ENCODE data around the gene DOCK6. TPM values are rescaled to one million over a fixed set of nuclear protein-coding genes. Genes with fewer than 3 reads are reported as not detected.
"Not testable (repeated sequence)": the region's sequence is repeated elsewhere in the genome, so short reads cannot be mapped to it uniquely, and the experiment has no call there.

DOCK6 gene
- total RNA-seq, 1 experiment from 2014 or later: 61.7 TPM

DNA sequence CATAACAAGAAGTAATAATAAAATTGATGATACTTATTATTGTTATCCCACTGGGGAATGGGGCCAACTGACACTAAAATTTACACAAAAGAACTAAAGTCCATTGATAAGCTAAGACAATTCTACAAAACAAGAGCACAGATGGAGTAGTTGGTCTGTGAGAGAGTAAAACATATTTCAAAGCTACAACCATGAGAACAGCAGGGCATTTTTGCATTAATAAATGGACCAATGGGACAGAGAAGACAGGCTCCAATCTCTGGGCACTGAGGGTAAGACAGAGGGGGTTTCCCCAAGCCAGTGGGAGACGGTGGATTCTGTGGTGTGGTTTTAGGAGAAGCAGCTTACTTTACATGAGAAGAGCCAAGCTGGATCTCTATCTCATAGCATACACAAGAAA lies 79.3 kb downstream of the DOCK6 start:
- peaks cover 80% of the 10 kb centered on the region for H3K36me3 Mint-ChIP-seq (ENCODE audit: insufficient read depth, unreplicated experiment)

DNA sequence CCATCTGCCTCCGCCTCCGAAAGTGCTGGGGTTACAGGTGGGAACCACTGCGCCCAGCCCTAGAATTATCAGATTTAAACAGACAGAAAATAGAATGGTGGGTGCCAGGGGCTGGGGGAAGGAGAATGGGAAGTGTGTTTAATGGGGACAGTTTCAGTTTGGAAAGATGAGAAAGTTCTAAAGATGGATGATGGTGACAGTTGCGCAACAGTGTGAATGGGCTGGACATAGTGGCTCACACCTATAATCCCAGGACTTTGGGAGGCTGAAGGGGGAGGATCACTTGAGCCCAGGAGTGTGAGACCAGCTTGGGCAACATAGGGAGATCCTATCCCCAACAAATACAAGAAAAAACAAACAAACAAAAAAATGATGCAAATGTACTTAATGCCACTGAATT lies 80.8 kb downstream of the DOCK6 start:
- intact Hi-C loops (cut with micrococcal nuclease): no loop called here
- Mint-ChIP-seq H3K4me3 (ENCODE audit: unreplicated experiment) (no peak overlapping the region), H3K36me3 (ENCODE audit: insufficient read depth, unreplicated experiment) (peaks cover 76% of the 10 kb centered on the region), H3K27me3 (ENCODE audit: insufficient read depth, unreplicated experiment) (no peaks in the 10 kb centered on the region), H3K27ac (ENCODE audit: low read depth, unreplicated experiment) (no peak overlapping the region), H3K9me3 (ENCODE audit: unreplicated experiment) (no peaks in the 10 kb centered on the region), H3K4me1 (ENCODE audit: insufficient read depth, unreplicated experiment) (peaks cover 4% of the 10 kb centered on the region)
- no TSS peak for BruUV-seq (replicated peaks)
- ChIA-PET CTCF (no interaction called here), POLR2A (interaction anchor here (0.6 kb wide), 1 partner anchor 12 kb away, joined by 4 read pairs; no protein-coding TSS in a partner anchor)
- DNase-seq (ENCODE audit: unreplicated experiment): no peak
- TF ChIP-seq CTCF (IDR thresholded peaks at IDR 0.05; ENCODE audit: unreplicated experiment): no peak

More for the DNA sequence above, 79.3 kb downstream of the DOCK6 start:
- ChIA-PET POLR2A (interaction anchor here (0.6 to 1.2 kb wide), 2 partner anchors 30 to 83 kb away, joined by 3 read pairs; no protein-coding TSS in a partner anchor), CTCF (interaction anchor here (0.6 to 1.2 kb wide), 3 partner anchors 246 to 1578 kb away, joined by 3 to 4 read pairs (median 3); no protein-coding TSS in a partner anchor)
- Mint-ChIP-seq H3K4me1 (ENCODE audit: insufficient read depth, unreplicated experiment) (peaks cover 4% of the 10 kb centered on the region), H3K4me3 (ENCODE audit: unreplicated experiment) (no peak overlapping the region), H3K9me3 (ENCODE audit: unreplicated experiment) (no peaks in the 10 kb centered on the region), H3K27ac (ENCODE audit: low read depth, unreplicated experiment) (no peak overlapping the region), H3K27me3 (ENCODE audit: insufficient read depth, unreplicated experiment) (no peaks in the 10 kb centered on the region)
- no peak for TF ChIP-seq CTCF (IDR thresholded peaks at IDR 0.05; ENCODE audit: unreplicated experiment)
- no TSS peak for BruUV-seq (replicated peaks)
- intact Hi-C loops (cut with micrococcal nuclease): no loop called here
- DNase-seq (ENCODE audit: unreplicated experiment): no peak

GRCh38 chr19:11180975-11181374 lies 81.3 kb downstream of the DOCK6 start:
- H3K9me3 Mint-ChIP-seq (ENCODE audit: unreplicated experiment); intact Hi-C loops (cut with micrococcal nuclease); BruUV-seq (replicated peaks); CTCF ChIA-PET; H3K4me3 Mint-ChIP-seq (ENCODE audit: unreplicated experiment); POLR2A ChIA-PET; H3K4me1 Mint-ChIP-seq (ENCODE audit: insufficient read depth, unreplicated experiment); H3K27me3 Mint-ChIP-seq (ENCODE audit: insufficient read depth, unreplicated experiment); H3K27ac Mint-ChIP-seq (ENCODE audit: low read depth, unreplicated experiment); DNase-seq (ENCODE audit: unreplicated experiment): not testable (repeated sequence)
- H3K36me3 Mint-ChIP-seq (ENCODE audit: insufficient read depth, unreplicated experiment): peaks cover 76% of the 10 kb centered on the region

DNA sequence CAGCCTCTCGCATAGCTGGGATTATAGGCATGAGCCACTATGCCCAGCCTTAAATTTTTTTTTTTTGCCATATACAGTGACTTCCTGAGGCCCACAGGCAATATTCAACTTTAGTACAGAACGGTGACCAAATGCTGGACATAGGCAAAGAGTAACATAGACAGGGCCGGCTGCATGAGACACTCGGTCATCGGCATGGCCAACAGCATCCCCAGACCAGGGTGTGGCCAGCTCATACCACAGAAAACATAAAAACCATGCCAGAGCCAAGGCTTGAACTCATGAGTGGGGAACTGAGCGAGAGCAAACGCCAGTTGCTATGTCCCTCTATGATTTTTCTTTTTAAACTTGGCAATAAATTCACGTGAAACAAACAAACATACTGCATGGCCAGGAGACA lies 82.0 kb downstream of the DOCK6 start:
- Mint-ChIP-seq H3K4me3 (ENCODE audit: unreplicated experiment) (no peak overlapping the region), H3K27me3 (ENCODE audit: insufficient read depth, unreplicated experiment) (no peaks in the 10 kb centered on the region), H3K27ac (ENCODE audit: low read depth, unreplicated experiment) (no peak overlapping the region), H3K9me3 (ENCODE audit: unreplicated experiment) (no peaks in the 10 kb centered on the region), H3K4me1 (ENCODE audit: insufficient read depth, unreplicated experiment) (peaks cover 4% of the 10 kb centered on the region), H3K36me3 (ENCODE audit: insufficient read depth, unreplicated experiment) (peaks cover 77% of the 10 kb centered on the region)
- ChIA-PET POLR2A (no interaction called here), CTCF (no interaction called here)
- DNase-seq (ENCODE audit: unreplicated experiment): no peak
- intact Hi-C loops (cut with micrococcal nuclease): no loop called here
- BruUV-seq (replicated peaks): no TSS peak
- TF ChIP-seq CTCF (IDR thresholded peaks at IDR 0.05; ENCODE audit: unreplicated experiment): no peak

All from MCF 10A (cell line).